H1 (cell line): ENCODE results near the gene CACNA1G. TPM values are rescaled to one million over a fixed set of nuclear protein-coding genes. Genes with fewer than 3 reads are reported as not detected.

ENCODE experiments used
- CTCF ChIA-PET: fragments of 300-600 bp; sonication (Branson Sonifier 250); formaldehyde crosslinking; loops from one replicate; lab custom pipeline; 2021; ENCODE audit not compliant: partially characterized antibody; lab: Charles Lee
- POLR2A ChIA-PET: fragments of 300-600 bp; sonication (Branson Sonifier 250); formaldehyde crosslinking; loops from one replicate; lab custom pipeline; 2021; ENCODE audit warnings: inconsistent platforms; ENCODE audit not compliant: partially characterized antibody; lab: Charles Lee
- DNase-seq, 2 experiments: peaks; one replicate each; pipeline versions ENCODE4 v3.0.0 to v3.0.0-alpha.2; 2010 to 2022; ENCODE audit warnings: low spot score in 2 of 2, low read depth in 1 of 2, mixed read lengths in 1 of 2
- FAIRE-seq: peaks from 2 replicates; lab custom pipeline; 2011; peaks lifted over from hg19 to GRCh38; lab: Jason Lieb, UNC
- H2AFZ ChIP-seq: 2 replicates; pipeline ENCODE4 v1.8.1; 2012; ENCODE audit warnings: low read length, inconsistent platforms
- H2AK5ac ChIP-seq: 2 replicates; pipeline ENCODE4 v1.6.1; 2013; ENCODE audit warnings: low read depth, low read length
- H2BK120ac ChIP-seq: replicated peaks from 2 replicates; pipeline ENCODE3; 2013; ENCODE audit warnings: low read depth, low read length, inconsistent platforms
- H2BK12ac ChIP-seq: 2 replicates; pipeline ENCODE4 v1.6.1; 2013; ENCODE audit warnings: low read depth, low read length
- H2BK15ac ChIP-seq: 2 replicates; pipeline ENCODE4 v1.6.1; 2013; ENCODE audit warnings: low read length
- H2BK20ac ChIP-seq: 2 replicates; pipeline ENCODE4 v1.6.1; 2013; ENCODE audit warnings: low read length
- H2BK5ac ChIP-seq: 2 replicates; pipeline ENCODE4 v1.6.1; 2013; ENCODE audit warnings: low read depth, low read length
- H3K14ac ChIP-seq: 2 replicates; pipeline ENCODE4 v1.6.1; 2013; ENCODE audit warnings: inconsistent platforms; ENCODE audit not compliant: insufficient read length
- H3K18ac ChIP-seq: 2 replicates; pipeline ENCODE4 v1.6.1; 2013; ENCODE audit warnings: low read length; ENCODE audit errors: extremely low read depth
- H3K23ac ChIP-seq: 2 replicates; pipeline ENCODE4 v1.6.1; 2013; ENCODE audit warnings: inconsistent platforms; ENCODE audit not compliant: insufficient read length
- H3K23me2 ChIP-seq: 2 replicates; pipeline ENCODE4 v1.6.1; 2013; ENCODE audit warnings: low read depth, low read length
- H3K27ac ChIP-seq: 2 replicates; pipeline ENCODE4 v1.6.1; 2011; ENCODE audit warnings: low read depth, low read length, inconsistent platforms
- H3K27me3 ChIP-seq, 4 experiments: replicated peaks in 1 of 4; 1 replicate in 1 of 4; 2 replicates in 3 of 4; pipeline versions ENCODE4 v1.6.1 to v1.8.1; 2011 to 2013; ENCODE audit warnings: low read length in 3 of 4, mild to moderate bottlenecking in 3 of 4, inconsistent platforms in 2 of 4, mixed read lengths in 2 of 4, moderate library complexity in 1 of 4; ENCODE audit not compliant: control insufficient read depth in 3 of 4, insufficient read depth in 3 of 4; ENCODE audit errors: extremely low read depth in 1 of 4
- H3K36me3 ChIP-seq, 4 experiments: 2 replicates each; pipeline versions ENCODE4 v1.6.1 to v1.8.1; 2011 to 2013; ENCODE audit warnings: mild to moderate bottlenecking in 4 of 4, low read length in 3 of 4, moderate library complexity in 2 of 4, control low read depth in 1 of 4, inconsistent platforms in 1 of 4; ENCODE audit not compliant: insufficient read depth in 4 of 4, control insufficient read depth in 2 of 4
- H3K4ac ChIP-seq: replicated peaks from 2 replicates; pipeline ENCODE3; 2013; ENCODE audit warnings: low read length, low read depth, mixed read lengths, inconsistent platforms; ENCODE audit not compliant: insufficient read length
- H3K4me1 ChIP-seq, 4 experiments: replicated peaks in 1 of 4; 1 replicate in 1 of 4; 2 replicates in 3 of 4; pipeline versions ENCODE4 v1.6.1 to v1.8.1; 2011 to 2013; ENCODE audit warnings: low read length in 3 of 4, inconsistent platforms in 2 of 4, mixed read lengths in 1 of 4; ENCODE audit not compliant: insufficient read depth in 4 of 4, control insufficient read depth in 3 of 4
- H3K4me2 ChIP-seq, 2 experiments: 2 replicates each; pipeline versions ENCODE4 v1.6.1 to v1.8.1; 2011 to 2013; ENCODE audit warnings: low read depth in 2 of 2, low read length in 2 of 2, control low read depth in 1 of 2, inconsistent platforms in 1 of 2, mild to moderate bottlenecking in 1 of 2; ENCODE audit not compliant: insufficient read depth in 1 of 2
- H3K4me3 ChIP-seq, 4 experiments: fragments of 200-600, 300-600 bp in 1 of 4; sonication (generic), shearing (Covaris generic), sonication (Bioruptor Twin) in 1 of 4; 2 replicates each; pipeline versions ENCODE4 v1.5.1 to v1.8.1; 2011 to 2016; ENCODE audit warnings: low read length in 4 of 4, low read depth in 3 of 4, control low read depth in 2 of 4, inconsistent platforms in 2 of 4, mild to moderate bottlenecking in 2 of 4, mixed read lengths in 1 of 4, moderate library complexity in 1 of 4; ENCODE audit not compliant: insufficient read depth in 2 of 4; ENCODE audit errors: extremely low read depth in 1 of 4
- H3K56ac ChIP-seq: replicated peaks from 2 replicates; pipeline ENCODE3; 2013; ENCODE audit warnings: low read depth, mild to moderate bottlenecking, mixed read lengths, low read length, inconsistent platforms; ENCODE audit not compliant: insufficient read length
- H3K79me1 ChIP-seq: 2 replicates; pipeline ENCODE4 v1.6.1; 2013; ENCODE audit warnings: low read depth, low read length, control low read depth
- H3K79me2 ChIP-seq, 2 experiments: 2 replicates each; pipeline versions ENCODE4 v1.6.1 to v1.8.1; 2012 to 2013; ENCODE audit warnings: low read length in 2 of 2, mild to moderate bottlenecking in 2 of 2, inconsistent platforms in 1 of 2; ENCODE audit not compliant: insufficient read depth in 2 of 2, control insufficient read depth in 1 of 2
- H3K9ac ChIP-seq, 4 experiments: replicated peaks in 1 of 4; 1 replicate in 1 of 4; 2 replicates in 3 of 4; pipeline versions ENCODE4 v1.6.1 to v1.8.1; 2011 to 2013; ENCODE audit warnings: low read depth in 3 of 4, low read length in 3 of 4, control low read depth in 2 of 4, mild to moderate bottlenecking in 2 of 4, moderate library complexity in 2 of 4, inconsistent platforms in 1 of 4; ENCODE audit errors: extremely low read depth in 1 of 4
- H3K9me3 ChIP-seq, 2 experiments: 2 replicates each; pipeline versions ENCODE4 v1.6.1 to v1.8.1; 2012 to 2013; ENCODE audit warnings: mild to moderate bottlenecking in 2 of 2, moderate library complexity in 2 of 2, control low read depth in 1 of 2, inconsistent platforms in 1 of 2, low read depth in 1 of 2, low read length in 1 of 2, mixed read lengths in 1 of 2; ENCODE audit not compliant: insufficient read depth in 2 of 2
- H4K20me1 ChIP-seq, 2 experiments: replicated peaks in 1 of 2; 2 replicates each; pipeline versions ENCODE3 to v1.8.1; 2011 to 2013; ENCODE audit warnings: inconsistent platforms in 2 of 2, low read length in 2 of 2, mild to moderate bottlenecking in 1 of 2; ENCODE audit not compliant: insufficient read depth in 2 of 2, control insufficient read depth in 1 of 2
- H4K5ac ChIP-seq: 2 replicates; pipeline ENCODE4 v1.6.1; 2013; ENCODE audit warnings: low read length, low read depth, mixed read lengths, inconsistent platforms; ENCODE audit not compliant: insufficient read length
- H4K8ac ChIP-seq: 2 replicates; pipeline ENCODE4 v1.8.0; 2013; ENCODE audit warnings: mild to moderate bottlenecking, moderate library complexity, low read length, inconsistent platforms; ENCODE audit not compliant: insufficient read depth; ENCODE audit errors: extremely low read depth
- H4K91ac ChIP-seq: replicated peaks from 2 replicates; pipeline ENCODE3; 2013; ENCODE audit warnings: low read length, mixed read lengths, inconsistent platforms; ENCODE audit not compliant: insufficient read length
- BCL11A ChIP-seq, 2 experiments: IDR thresholded peaks; one replicate each; pipeline ENCODE4 v1.6.1; 2011; ENCODE audit warnings: low read depth in 2 of 2, low read length in 2 of 2, mild to moderate bottlenecking in 2 of 2
- CBX8 ChIP-seq: fragments of 300-800, 300-1000 bp; sonication (generic); IDR thresholded peaks from 2 replicates; pipeline ENCODE4 v1.7.1; 2016; ENCODE audit warnings: low read depth, low read length, borderline replicate concordance
- EZH2 ChIP-seq: fragments of 200-600 bp; sonication (generic); IDR thresholded peaks from 2 replicates; pipeline ENCODE4 v1.7.1; 2012; ENCODE audit warnings: low read depth, mild to moderate bottlenecking, moderate library complexity, low read length, inconsistent platforms; ENCODE audit not compliant: severe bottlenecking
- GTF2F1 ChIP-seq: IDR thresholded peaks from 2 replicates; pipeline ENCODE4 v1.6.1; 2012; ENCODE audit warnings: low read depth, low read length, improper control_type of control experiment, borderline replicate concordance
- HDAC6 ChIP-seq: IDR thresholded peaks from one replicate; pipeline ENCODE4 v1.7.1; 2012; ENCODE audit warnings: low read depth, mild to moderate bottlenecking, inconsistent platforms, low read length, moderate library complexity
- KDM1A ChIP-seq: fragments of 200-600, 300-600 bp; sonication (generic); IDR thresholded peaks from 2 replicates; pipeline ENCODE4 v1.7.1; 2016; ENCODE audit warnings: mild to moderate bottlenecking, low read length, borderline replicate concordance
- KDM4A ChIP-seq: IDR thresholded peaks from one replicate; pipeline ENCODE4 v1.7.1; 2012; ENCODE audit warnings: low read depth, mild to moderate bottlenecking, moderate library complexity, low read length, inconsistent platforms; ENCODE audit not compliant: severe bottlenecking
- KDM5A ChIP-seq: fragments of 200-600 bp; IDR thresholded peaks from 2 replicates; pipeline ENCODE4 v1.7.1; 2012; ENCODE audit warnings: mild to moderate bottlenecking, low read length, inconsistent platforms, mixed read lengths
- POU5F1 ChIP-seq: IDR thresholded peaks from 2 replicates; pipeline ENCODE4 v1.6.1; 2011; ENCODE audit warnings: low read depth, mild to moderate bottlenecking, low read length, moderate library complexity
- RAD21 ChIP-seq, 2 experiments: IDR thresholded peaks in 1 of 2; conservative IDR thresholded peaks in 1 of 2; 2 replicates each; pipeline ENCODE4 v1.6.1; 2011; ENCODE audit warnings: low read depth in 2 of 2, low read length in 2 of 2, improper control_type of control experiment in 1 of 2, inconsistent platforms in 1 of 2, mild to moderate bottlenecking in 1 of 2, moderate library complexity in 1 of 2
- RFX5 ChIP-seq: IDR thresholded peaks from 2 replicates; pipeline ENCODE4 v1.6.1; 2011; ENCODE audit warnings: low read depth, low read length, improper control_type of control experiment, borderline replicate concordance
- SRF ChIP-seq: IDR thresholded peaks from 2 replicates; pipeline ENCODE4 v1.6.1; 2011; ENCODE audit warnings: mild to moderate bottlenecking, low read depth, low read length, moderate library complexity
- YY1 ChIP-seq: IDR thresholded peaks from 2 replicates; pipeline ENCODE4 v1.6.1; 2011; ENCODE audit warnings: low read depth, mild to moderate bottlenecking, low read length
- WGBS, 2 experiments: shearing (Covaris generic) in 1 of 2; methylation state at CpG; one replicate each; pipeline versions ENCODE4 v1.1.6 to v1.1.7; 2013 to 2015; ENCODE audit warnings: low lambda C conversion rate in 2 of 2, mixed read lengths in 2 of 2, inconsistent platforms in 1 of 2, low coverage in 1 of 2, missing lambda C conversion rate in 1 of 2; ENCODE audit not compliant: insufficient replicate concordance in 2 of 2, insufficient coverage in 1 of 2, insufficient read length in 1 of 2; ENCODE audit errors: extremely low coverage in 1 of 2, missing lambda C conversion rate in 1 of 2; 5-methylcytosine and 5-hydroxymethylcytosine counted together
- polyA plus RNA-seq, 7 experiments: library from polyadenylated mRNA; depleted of rRNA in 3 of 7; stranded (reverse) in 5 of 7; unstranded in 2 of 7; fragments of >200 nt in 5 of 7; fragments of 200-250 nt in 2 of 7; gene quantifications; 1 replicate in 5 of 7; 2 replicates in 1 of 7; 4 replicates in 1 of 7; pipeline versions ENCODE4 v1.2.1 to v1.2.3, GENCODE V29; 2011 to 2013; ENCODE audit warnings: missing spikeins in 2 of 7, mixed read lengths in 2 of 7
- total RNA-seq: library from RNA; stranded (reverse); fragmentation: NEBNext Ultra II Directional; extraction: Animal tissue kit (Norgen Biotek cat#: 25700); gene quantifications from 2 replicates; pipeline ENCODE4 v1.2.1, GENCODE V29; 2021

Gene CACNA1G
- total and polyA plus RNA-seq, 2 of the 8 experiments (the other 6 are each of a cell fraction or from before 2014, with no cell fraction given), result 2.9 to 4.9 TPM

- no peak overlapping the region for H2BK20ac ChIP-seq
- H3K56ac ChIP-seq, result no peak overlapping the region
- peak overlapping the region; percentile 61; the same call in 1 of the 2 replicates for H2BK15ac ChIP-seq
- H2BK5ac ChIP-seq, result no peak overlapping the region
- H4K5ac ChIP-seq, result no peak overlapping the region
- no peak overlapping the region for H3K4me3 ChIP-seq
- H3K79me1 ChIP-seq, result no peaks in the 10 kb centered on the region
- no peak overlapping the region for H2BK120ac ChIP-seq
- no peak overlapping the region; the same call in 1 of the 2 replicates for H4K8ac ChIP-seq
- POLR2A ChIA-PET, result interaction anchor here (1.5 kb wide), 1 partner anchor 165 kb away, joined by 3 read pairs; the partner anchor contains the start of gene LUC7L3
- H3K14ac ChIP-seq, result no peak overlapping the region
- H2AK5ac ChIP-seq, result no peak overlapping the region
- H4K91ac ChIP-seq, result no peak overlapping the region
- H3K4me1 ChIP-seq, result peaks cover 0 to 9% (median 3%) of the 10 kb centered on the region in 4 experiments; a peak in 4 of 7 replicates
- H3K36me3 ChIP-seq, result no peaks in the 10 kb centered on the region
- no peaks in the 10 kb centered on the region for H4K20me1 ChIP-seq
- H3K27me3 ChIP-seq, result peaks cover 0 to 25% (median 19%) of the 10 kb centered on the region in 4 experiments; a peak in 6 of 7 replicates
- H3K23ac ChIP-seq, result no peak overlapping the region
- H3K4ac ChIP-seq, result no peak overlapping the region
- H3K4me2 ChIP-seq, result no peak overlapping the region
- H3K79me2 ChIP-seq, result no peaks in the 10 kb centered on the region
- H3K23me2 ChIP-seq, result peaks cover 5% of the 10 kb centered on the region; the same call in 1 of the 2 replicates
- H2BK12ac ChIP-seq, result no peak overlapping the region
- H3K9ac ChIP-seq, result no peak overlapping the region
- 90% methylated on average over 15 of the region's 17 CpGs; no CpG with 5 or more reads in 1 of the 2 experiments for WGBS, 2 experiments
- FAIRE-seq (no peak), DNase-seq (no peak)
- H3K27ac ChIP-seq, result no peak overlapping the region
- H3K9me3 ChIP-seq, result no peaks in the 10 kb centered on the region
- no peak overlapping the region for H3K18ac ChIP-seq
- H2AFZ ChIP-seq, result no peak overlapping the region
- CTCF ChIA-PET, result interaction anchor here (1.1 to 12.4 kb wide), 6 partner anchors 49 to 142 kb away, joined by 3 to 404 read pairs (median 24); no protein-coding TSS in a partner anchor
- TF ChIP-seq GTF2F1 (no peak), SRF (no peak), YY1 (no peak), CBX8 (no peak), HDAC6 (no peak), RFX5 (no peak), KDM1A (no peak), POU5F1 (no peak), EZH2 (no peak), KDM5A (no peak), KDM4A (no peak), BCL11A (IDR thresholded peaks at IDR 0.05; ENCODE audit: low read depth in 2 of 2, low read length in 2 of 2) (no peak), RAD21 (IDR thresholded peaks at IDR 0.05 in 1 of 2, conservative IDR thresholded peaks at IDR 0.05 in 1 of 2; ENCODE audit: low read depth in 2 of 2, low read length in 2 of 2) (no peak)
Measured at GRCh38 chr17:50554201-50554600, 6.3 kb upstream of the CACNA1G start.
